Liver (tissue), 9 donors: ENCODE data around the gene SIK2. TPM values are rescaled to one million over a fixed set of nuclear protein-coding genes. Genes with fewer than 3 reads are reported as not detected.

Source experiments
- DNase-seq: peaks from one replicate; pipeline ENCODE4 v3.0.0-alpha.2; 2017; ENCODE audit warnings: low spot score
- H3K27ac ChIP-seq, 2 donors: one replicate each; pipeline ENCODE4 v1.7.0; 2013; ENCODE audit warnings: inconsistent platforms in 2 of 2, low read length in 2 of 2, control low read depth in 1 of 2, low read depth in 1 of 2, mild to moderate bottlenecking in 1 of 2
- H3K27me3 ChIP-seq, 4 donors: one replicate each; pipeline versions ENCODE4 v1.6.1 to v1.7.0; 2013; ENCODE audit warnings: low read length in 3 of 4, inconsistent platforms in 1 of 4, mild to moderate bottlenecking in 1 of 4, moderate library complexity in 1 of 4; ENCODE audit not compliant: control insufficient read depth in 4 of 4, insufficient read depth in 4 of 4
- H3K36me3 ChIP-seq, 4 donors: one replicate each; pipeline versions ENCODE4 v1.6.1 to v1.7.0; 2013; ENCODE audit warnings: low read length in 3 of 4, mild to moderate bottlenecking in 3 of 4, low read depth in 1 of 4, moderate library complexity in 1 of 4; ENCODE audit not compliant: control insufficient read depth in 4 of 4, insufficient read depth in 3 of 4
- H3K4me1 ChIP-seq, 4 donors: one replicate each; pipeline versions ENCODE4 v1.6.1 to v1.7.0; 2013; ENCODE audit warnings: low read length in 3 of 4, mild to moderate bottlenecking in 3 of 4, moderate library complexity in 1 of 4; ENCODE audit not compliant: control insufficient read depth in 4 of 4, insufficient read depth in 4 of 4
- H3K4me3 ChIP-seq, 3 donors: one replicate each; pipeline versions ENCODE4 v1.6.1 to v1.7.0; 2013; ENCODE audit warnings: low read length in 3 of 3, control low read depth in 1 of 3, low read depth in 1 of 3, mild to moderate bottlenecking in 1 of 3
- H3K9ac ChIP-seq, 2 donors: one replicate each; pipeline ENCODE4 v1.7.0; 2013; ENCODE audit warnings: low read length in 2 of 2, mild to moderate bottlenecking in 2 of 2, moderate library complexity in 2 of 2, control low read depth in 1 of 2, low read depth in 1 of 2
- H3K9me3 ChIP-seq, 4 donors: one replicate each; pipeline versions ENCODE4 v1.6.1 to v1.7.0; 2013; ENCODE audit warnings: low read length in 3 of 4; ENCODE audit not compliant: control insufficient read depth in 4 of 4
- EGR1 ChIP-seq, 2 donors: IDR thresholded peaks; 2 replicates each; pipeline ENCODE4 v1.6.1; 2016 to 2018; ENCODE audit warnings: antibody characterized with exemption in 2 of 2, low read depth in 2 of 2
- FOXA1 ChIP-seq: IDR thresholded peaks from 2 replicates; pipeline ENCODE4 v1.6.1; 2016; ENCODE audit warnings: antibody characterized with exemption
- FOXA2 ChIP-seq: IDR thresholded peaks from 2 replicates; pipeline ENCODE4 v1.6.1; 2016; ENCODE audit warnings: antibody characterized with exemption
- GABPA ChIP-seq, 2 donors: IDR thresholded peaks in 1 of 2; conservative IDR thresholded peaks in 1 of 2; 2 replicates each; pipeline ENCODE4 v1.6.1; 2016; ENCODE audit warnings: antibody characterized with exemption in 2 of 2, mild to moderate bottlenecking in 1 of 2, moderate library complexity in 1 of 2
- HNF4A ChIP-seq, 2 donors: conservative IDR thresholded peaks; 2 replicates each; pipeline ENCODE4 v1.6.1; 2016; ENCODE audit warnings: antibody characterized with exemption in 2 of 2, mild to moderate bottlenecking in 2 of 2
- HNF4G ChIP-seq: IDR thresholded peaks from 2 replicates; pipeline ENCODE4 v1.6.1; 2016; ENCODE audit warnings: antibody characterized with exemption
- JUND ChIP-seq, 2 donors: IDR thresholded peaks; 2 replicates each; pipeline ENCODE4 v1.6.1; 2016; ENCODE audit warnings: antibody characterized with exemption in 2 of 2
- NR2F2 ChIP-seq: IDR thresholded peaks from 2 replicates; pipeline ENCODE4 v1.6.1; 2016; ENCODE audit warnings: antibody characterized with exemption
- RAD21 ChIP-seq, 2 donors: IDR thresholded peaks; 2 replicates each; pipeline ENCODE4 v1.6.1; 2016; ENCODE audit warnings: antibody characterized with exemption in 2 of 2, mild to moderate bottlenecking in 2 of 2
- RXRA ChIP-seq, 2 donors: IDR thresholded peaks; 2 replicates each; pipeline ENCODE4 v1.6.1; 2017 to 2018; ENCODE audit warnings: antibody characterized with exemption in 2 of 2, mild to moderate bottlenecking in 1 of 2
- SP1 ChIP-seq: IDR thresholded peaks from 2 replicates; pipeline ENCODE4 v1.6.1; 2018; ENCODE audit warnings: antibody characterized with exemption, mild to moderate bottlenecking
- TAF1 ChIP-seq: conservative IDR thresholded peaks from 2 replicates; pipeline ENCODE4 v1.6.1; 2016; ENCODE audit warnings: antibody characterized with exemption, mild to moderate bottlenecking
- YY1 ChIP-seq: IDR thresholded peaks from 2 replicates; pipeline ENCODE4 v1.6.1; 2016; ENCODE audit warnings: antibody characterized with exemption, mild to moderate bottlenecking
- WGBS: extraction: QIAGEN DNeasy Blood & Tissue Kit; methylation state at CpG from one replicate; pipeline ENCODE4 v1.1.7; 2013; 5-methylcytosine and 5-hydroxymethylcytosine counted together
- polyA plus RNA-seq, 2 donors: library from polyadenylated mRNA; stranded (reverse) in 1 of 2; unstranded in 1 of 2; fragments of 200-250 nt in 1 of 2; fragments of >200 nt in 1 of 2; fragmentation: Nextera tagmentation in 1 of 2; extraction: Ambion mirVana in 1 of 2; gene quantifications; one replicate each; pipeline versions ENCODE4 v1.2.1 to v1.2.3, GENCODE V29; 2013 to 2015
- total RNA-seq, 2 donors: library from RNA; depleted of rRNA; stranded (reverse); fragments of >200 nt; gene quantifications; one replicate each; pipeline ENCODE4 v1.2.3, GENCODE V29; 2014
- TF ChIP-seq, protein P1 (sequence below): IDR thresholded peaks from 2 replicates; pipeline ENCODE4 v1.6.1; 2016; ENCODE audit warnings: antibody characterized with exemption
- TF ChIP-seq, protein P2 (sequence below): IDR thresholded peaks from 2 replicates; pipeline ENCODE4 v1.6.1; 2016; ENCODE audit warnings: antibody characterized with exemption
- TF ChIP-seq, protein P3 (sequence below): fragments of 150-350 bp; IDR thresholded peaks from 2 replicates; pipeline ENCODE4 v1.5.1; 2017; ENCODE audit warnings: improper control_type of control experiment, low read depth, low read length; ENCODE audit not compliant: missing input control
- TF ChIP-seq, protein P4 (sequence below): IDR thresholded peaks from 2 replicates; pipeline ENCODE4 v1.6.1; 2016; ENCODE audit warnings: antibody characterized with exemption, mild to moderate bottlenecking
- TF ChIP-seq, protein P5 (sequence below): IDR thresholded peaks from 2 replicates; pipeline ENCODE4 v1.6.1; 2016; ENCODE audit warnings: antibody characterized with exemption
- donor health status: healthy.
- donor health status: healthy.
- donor health status: healthy.
- donor health status: healthy.
- donor health status: healthy.

Gene SIK2
- total and polyA plus RNA-seq, 4 donors: 6.5 to 15.0 (median 9.3) TPM

DNA sequence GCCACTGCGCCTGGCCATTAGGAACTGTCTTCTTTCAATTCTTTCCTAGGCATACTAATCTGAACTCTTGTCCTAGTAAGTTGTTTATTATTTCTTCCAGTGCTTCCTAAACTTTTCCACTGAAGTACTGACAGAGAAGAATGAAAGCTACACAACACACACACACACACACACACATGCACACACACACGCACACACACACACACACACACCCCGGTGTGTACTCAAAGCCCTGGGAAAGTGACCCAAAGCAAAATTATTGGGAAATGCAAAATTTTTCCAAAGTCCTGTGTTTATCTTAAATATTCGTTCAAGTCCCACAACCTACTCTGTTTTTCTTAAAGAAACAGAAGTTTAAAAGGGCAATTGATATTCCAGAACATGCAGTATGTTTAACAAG, 19.4 kb upstream of the SIK2 start:
- DNase-seq: no peak
- no peaks in the 10 kb centered on the region for H3K27me3 ChIP-seq
- WGBS: 41% methylated on average over 4 of the region's 4 CpGs
- no peak overlapping the region for H3K4me3 ChIP-seq
- no peak overlapping the region for H3K9ac ChIP-seq
- TF ChIP-seq RXRA (IDR thresholded peaks at IDR 0.05): peak in 1 of 2 donors; percentile 13
- TF ChIP-seq EGR1 (IDR thresholded peaks at IDR 0.05; ENCODE audit: low read depth in 2 of 2): no peak
- TF ChIP-seq TAF1: no peak
- TF ChIP-seq FOXA1: no peak
- peak in 1 of 2 donors; percentile 34 for TF ChIP-seq HNF4A (conservative IDR thresholded peaks at IDR 0.05)
- peak; percentile 39 for TF ChIP-seq SP1
- no peaks in the 10 kb centered on the region for H3K9me3 ChIP-seq
- H3K4me1 ChIP-seq: peaks cover 0 to 8% (median under 1%) of the 10 kb centered on the region in 4 donors
- no peak overlapping the region for H3K27ac ChIP-seq
- H3K36me3 ChIP-seq: no peaks in the 10 kb centered on the region

DNA sequence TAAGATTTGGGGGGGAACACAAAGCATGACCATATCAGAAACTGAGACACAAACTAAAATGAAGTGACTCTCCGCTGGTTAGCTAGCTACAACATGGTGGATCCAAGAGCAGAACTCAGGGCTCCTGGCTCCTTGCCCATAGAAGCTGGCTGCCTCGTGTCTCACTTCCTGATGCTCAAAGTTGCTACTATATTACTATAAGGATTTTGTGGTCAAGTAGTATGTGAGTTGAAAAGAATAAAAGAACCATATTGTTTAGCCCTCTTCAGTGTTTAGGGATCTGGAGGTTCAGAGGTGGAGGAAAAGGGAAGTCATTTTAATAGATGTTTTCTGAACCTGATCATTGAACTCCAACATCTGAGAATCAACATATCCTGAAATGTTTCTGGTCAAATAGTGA, 16.9 kb upstream of the SIK2 start:
- WGBS: 56% methylated on average over 2 of the region's 2 CpGs
- peaks cover 0 to 8% (median under 1%) of the 10 kb centered on the region in 4 donors for H3K4me1 ChIP-seq
- no peak for DNase-seq
- no peaks in the 10 kb centered on the region for H3K27me3 ChIP-seq
- no peaks in the 10 kb centered on the region for H3K36me3 ChIP-seq
- H3K9ac ChIP-seq: no peak overlapping the region
- TF ChIP-seq EGR1 (IDR thresholded peaks at IDR 0.05; ENCODE audit: low read depth in 2 of 2): no peak
- TF ChIP-seq, protein P1, sequence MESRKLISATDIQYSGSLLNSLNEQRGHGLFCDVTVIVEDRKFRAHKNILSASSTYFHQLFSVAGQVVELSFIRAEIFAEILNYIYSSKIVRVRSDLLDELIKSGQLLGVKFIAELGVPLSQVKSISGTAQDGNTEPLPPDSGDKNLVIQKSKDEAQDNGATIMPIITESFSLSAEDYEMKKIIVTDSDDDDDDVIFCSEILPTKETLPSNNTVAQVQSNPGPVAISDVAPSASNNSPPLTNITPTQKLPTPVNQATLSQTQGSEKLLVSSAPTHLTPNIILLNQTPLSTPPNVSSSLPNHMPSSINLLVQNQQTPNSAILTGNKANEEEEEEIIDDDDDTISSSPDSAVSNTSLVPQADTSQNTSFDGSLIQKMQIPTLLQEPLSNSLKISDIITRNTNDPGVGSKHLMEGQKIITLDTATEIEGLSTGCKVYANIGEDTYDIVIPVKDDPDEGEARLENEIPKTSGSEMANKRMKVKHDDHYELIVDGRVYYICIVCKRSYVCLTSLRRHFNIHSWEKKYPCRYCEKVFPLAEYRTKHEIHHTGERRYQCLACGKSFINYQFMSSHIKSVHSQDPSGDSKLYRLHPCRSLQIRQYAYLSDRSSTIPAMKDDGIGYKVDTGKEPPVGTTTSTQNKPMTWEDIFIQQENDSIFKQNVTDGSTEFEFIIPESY: no peak
- TF ChIP-seq, protein P2, sequence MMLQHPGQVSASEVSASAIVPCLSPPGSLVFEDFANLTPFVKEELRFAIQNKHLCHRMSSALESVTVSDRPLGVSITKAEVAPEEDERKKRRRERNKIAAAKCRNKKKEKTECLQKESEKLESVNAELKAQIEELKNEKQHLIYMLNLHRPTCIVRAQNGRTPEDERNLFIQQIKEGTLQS: no peak
- TF ChIP-seq FOXA2: no peak
- TF ChIP-seq SP1: no peak
- TF ChIP-seq, protein P3, sequence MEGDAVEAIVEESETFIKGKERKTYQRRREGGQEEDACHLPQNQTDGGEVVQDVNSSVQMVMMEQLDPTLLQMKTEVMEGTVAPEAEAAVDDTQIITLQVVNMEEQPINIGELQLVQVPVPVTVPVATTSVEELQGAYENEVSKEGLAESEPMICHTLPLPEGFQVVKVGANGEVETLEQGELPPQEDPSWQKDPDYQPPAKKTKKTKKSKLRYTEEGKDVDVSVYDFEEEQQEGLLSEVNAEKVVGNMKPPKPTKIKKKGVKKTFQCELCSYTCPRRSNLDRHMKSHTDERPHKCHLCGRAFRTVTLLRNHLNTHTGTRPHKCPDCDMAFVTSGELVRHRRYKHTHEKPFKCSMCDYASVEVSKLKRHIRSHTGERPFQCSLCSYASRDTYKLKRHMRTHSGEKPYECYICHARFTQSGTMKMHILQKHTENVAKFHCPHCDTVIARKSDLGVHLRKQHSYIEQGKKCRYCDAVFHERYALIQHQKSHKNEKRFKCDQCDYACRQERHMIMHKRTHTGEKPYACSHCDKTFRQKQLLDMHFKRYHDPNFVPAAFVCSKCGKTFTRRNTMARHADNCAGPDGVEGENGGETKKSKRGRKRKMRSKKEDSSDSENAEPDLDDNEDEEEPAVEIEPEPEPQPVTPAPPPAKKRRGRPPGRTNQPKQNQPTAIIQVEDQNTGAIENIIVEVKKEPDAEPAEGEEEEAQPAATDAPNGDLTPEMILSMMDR: no peak
- TF ChIP-seq HNF4A (conservative IDR thresholded peaks at IDR 0.05): no peak
- TF ChIP-seq TAF1: no peak
- no peak for TF ChIP-seq JUND (IDR thresholded peaks at IDR 0.05)
- TF ChIP-seq RAD21 (IDR thresholded peaks at IDR 0.05): no peak
- no peak for TF ChIP-seq HNF4G
- TF ChIP-seq FOXA1: no peak
- TF ChIP-seq, protein P4, sequence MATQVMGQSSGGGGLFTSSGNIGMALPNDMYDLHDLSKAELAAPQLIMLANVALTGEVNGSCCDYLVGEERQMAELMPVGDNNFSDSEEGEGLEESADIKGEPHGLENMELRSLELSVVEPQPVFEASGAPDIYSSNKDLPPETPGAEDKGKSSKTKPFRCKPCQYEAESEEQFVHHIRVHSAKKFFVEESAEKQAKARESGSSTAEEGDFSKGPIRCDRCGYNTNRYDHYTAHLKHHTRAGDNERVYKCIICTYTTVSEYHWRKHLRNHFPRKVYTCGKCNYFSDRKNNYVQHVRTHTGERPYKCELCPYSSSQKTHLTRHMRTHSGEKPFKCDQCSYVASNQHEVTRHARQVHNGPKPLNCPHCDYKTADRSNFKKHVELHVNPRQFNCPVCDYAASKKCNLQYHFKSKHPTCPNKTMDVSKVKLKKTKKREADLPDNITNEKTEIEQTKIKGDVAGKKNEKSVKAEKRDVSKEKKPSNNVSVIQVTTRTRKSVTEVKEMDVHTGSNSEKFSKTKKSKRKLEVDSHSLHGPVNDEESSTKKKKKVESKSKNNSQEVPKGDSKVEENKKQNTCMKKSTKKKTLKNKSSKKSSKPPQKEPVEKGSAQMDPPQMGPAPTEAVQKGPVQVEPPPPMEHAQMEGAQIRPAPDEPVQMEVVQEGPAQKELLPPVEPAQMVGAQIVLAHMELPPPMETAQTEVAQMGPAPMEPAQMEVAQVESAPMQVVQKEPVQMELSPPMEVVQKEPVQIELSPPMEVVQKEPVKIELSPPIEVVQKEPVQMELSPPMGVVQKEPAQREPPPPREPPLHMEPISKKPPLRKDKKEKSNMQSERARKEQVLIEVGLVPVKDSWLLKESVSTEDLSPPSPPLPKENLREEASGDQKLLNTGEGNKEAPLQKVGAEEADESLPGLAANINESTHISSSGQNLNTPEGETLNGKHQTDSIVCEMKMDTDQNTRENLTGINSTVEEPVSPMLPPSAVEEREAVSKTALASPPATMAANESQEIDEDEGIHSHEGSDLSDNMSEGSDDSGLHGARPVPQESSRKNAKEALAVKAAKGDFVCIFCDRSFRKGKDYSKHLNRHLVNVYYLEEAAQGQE: no peak
- no peak for TF ChIP-seq NR2F2
- TF ChIP-seq RXRA (IDR thresholded peaks at IDR 0.05): no peak
- no peak for TF ChIP-seq YY1
- no peak for TF ChIP-seq GABPA (IDR thresholded peaks at IDR 0.05 in 1 of 2, conservative IDR thresholded peaks at IDR 0.05 in 1 of 2)
- TF ChIP-seq, protein P5, sequence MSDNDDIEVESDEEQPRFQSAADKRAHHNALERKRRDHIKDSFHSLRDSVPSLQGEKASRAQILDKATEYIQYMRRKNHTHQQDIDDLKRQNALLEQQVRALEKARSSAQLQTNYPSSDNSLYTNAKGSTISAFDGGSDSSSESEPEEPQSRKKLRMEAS: no peak
- H3K4me3 ChIP-seq: no peak overlapping the region
- H3K27ac ChIP-seq: no peak overlapping the region
- H3K9me3 ChIP-seq: no peaks in the 10 kb centered on the region
